Smooth muscle cell of the pulmonary artery (primary cell): ENCODE measurements around the gene ABL2. TPM values are rescaled to one million over a fixed set of nuclear protein-coding genes. Genes with fewer than 3 reads are reported as not detected.

Experiments
- total RNA-seq: library from RNA; depleted of rRNA; stranded (reverse); fragments of >200 nt; gene quantifications from 2 replicates; pipeline ENCODE4 v1.2.3, GENCODE V29; 2014

The ABL2 gene
- 41.3 and 57.0 TPM in 2 replicates for total RNA-seq

DNA sequence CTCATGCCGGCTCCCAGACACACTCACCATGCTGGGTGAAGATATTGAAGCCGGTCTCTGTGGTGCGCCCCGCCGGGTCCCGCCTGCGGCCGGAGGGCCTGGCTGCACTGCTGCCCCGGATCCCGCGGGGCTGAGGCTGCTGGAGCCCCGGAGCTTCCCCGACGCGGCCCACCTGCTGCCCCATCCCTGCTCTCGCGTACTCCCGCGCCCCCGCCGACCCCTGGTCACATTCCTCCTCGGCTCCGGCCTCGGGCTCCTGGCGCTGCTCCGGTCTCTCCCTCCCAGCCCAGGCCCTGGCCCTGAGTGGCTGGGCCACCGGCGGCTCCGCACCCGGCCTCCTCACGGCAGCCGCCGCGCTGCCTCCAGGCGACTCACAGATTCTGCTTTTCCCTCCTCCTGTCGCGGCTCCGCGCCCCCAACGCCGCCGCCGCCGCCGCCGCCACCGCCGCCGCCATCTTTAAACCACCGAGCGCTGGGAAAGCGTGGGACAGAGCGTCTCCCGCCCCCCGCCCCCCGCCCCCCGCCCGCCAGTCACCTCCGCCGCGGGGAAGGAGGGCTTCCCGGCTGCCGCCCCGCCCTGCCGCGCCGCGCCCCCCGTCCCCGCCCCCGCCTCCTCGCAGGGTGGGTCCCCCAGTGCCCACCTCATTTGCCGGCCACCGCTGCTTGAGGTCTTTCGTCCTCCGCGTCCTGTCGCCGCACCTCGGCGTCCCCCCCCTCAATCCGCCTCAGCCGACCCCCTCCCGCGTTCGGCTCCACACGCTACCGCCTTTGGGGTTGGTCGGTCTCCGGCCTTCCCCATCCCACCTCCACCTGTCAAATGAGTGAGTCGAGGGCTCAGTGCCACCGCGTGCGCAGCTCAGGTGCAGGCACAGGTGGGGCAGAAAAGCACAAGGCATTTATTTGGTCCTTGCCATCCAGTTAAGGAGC lies at the start of gene ABL2:
Gene ABL2 (minus strand): TSS at position 464 of the 927 bp plus-strand sequence. CDS start 280 bp downstream, at position 184.

DNA sequence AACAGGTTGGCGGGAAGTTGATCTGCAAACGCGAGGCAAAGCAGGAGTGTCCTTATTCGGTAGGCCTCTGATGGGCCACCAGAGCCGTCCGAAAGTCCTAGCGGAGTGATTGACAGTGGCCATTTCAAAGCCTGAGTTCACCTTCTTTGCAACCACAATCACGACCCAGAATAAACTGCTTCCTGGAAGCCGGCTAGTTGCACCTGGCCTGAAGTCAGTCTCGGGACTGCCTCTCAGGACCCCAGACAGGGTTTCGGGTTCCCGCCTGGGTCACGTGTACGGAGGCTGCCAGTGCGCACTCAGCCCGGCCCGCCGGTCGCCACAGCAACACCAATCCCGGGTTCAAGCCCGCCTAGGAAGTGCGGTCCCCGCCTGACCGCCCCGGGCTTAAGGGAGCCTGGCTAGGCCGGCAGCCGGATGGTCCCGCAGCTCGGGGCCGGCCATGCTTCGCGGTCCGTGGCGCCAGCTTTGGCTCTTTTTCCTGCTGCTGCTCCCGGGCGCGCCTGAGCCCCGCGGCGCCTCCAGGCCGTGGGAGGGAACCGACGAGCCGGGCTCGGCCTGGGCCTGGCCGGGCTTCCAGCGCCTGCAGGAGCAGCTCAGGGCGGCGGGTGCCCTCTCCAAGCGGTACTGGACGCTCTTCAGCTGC lies 147.7 kb downstream of the ABL2 start, which contains the start of gene TOR3A:
Gene TOR3A (plus strand): TSS at position 384 of the 646 bp plus-strand sequence. CDS start 59 bp downstream, at position 443.

Other genes with a start within 250 kb of the ABL2 start
- 61.5 and 63.0 TPM in 2 replicates for gene FAM20B, start 203.8 kb downstream of the ABL2 start, total RNA-seq
- 22.5 and 38.6 TPM in 2 replicates for gene TOR3A, start 147.6 kb downstream of the ABL2 start, total RNA-seq
- gene SOAT1, start 64.1 kb upstream of the ABL2 start, total RNA-seq, result 26.5 and 39.1 TPM in 2 replicates
- gene AXDND1, start 136.3 kb upstream of the ABL2 start, total RNA-seq, result 0.07 TPM in 1 of 2 replicates, not detected in the other